OCI-LY3 (cell line): ENCODE measurements around the gene CDKN1C.
A peak's percentile ranks its signal among the peaks of the same experiment; 100 is the strongest.

Experiments used
- H2AFZ ChIP-seq: fragments of 200-600, 300-600 bp; shearing (Covaris generic); 2 replicates; pipeline ENCODE4 v1.6.0; 2014; ENCODE audit warnings: antibody characterized with exemption, low read depth, low read length
- H3K27ac ChIP-seq: fragments of 200-600, 300-600 bp; sonication (generic); 2 replicates; pipeline ENCODE4 v1.5.1; 2014; ENCODE audit warnings: mild to moderate bottlenecking, low read length, moderate library complexity, mixed read lengths
- H3K27me3 ChIP-seq: fragments of 200-600, 300-600 bp; sonication (generic); 2 replicates; pipeline ENCODE4 v1.6.1; 2014; ENCODE audit warnings: low read depth, low read length, mixed read lengths
- H3K36me3 ChIP-seq: fragments of 200-600, 300-600 bp; sonication (generic); replicated peaks from 2 replicates; pipeline ENCODE3; 2014; ENCODE audit warnings: low read depth, low read length, mixed read lengths
- H3K4me1 ChIP-seq: fragments of 300-600, 200-600 bp; sonication (generic); 2 replicates; pipeline ENCODE4 v1.6.1; 2014; ENCODE audit warnings: low read length, mixed read lengths
- H3K4me2 ChIP-seq: fragments of 200-600, 300-600 bp; sonication (generic); 2 replicates; pipeline ENCODE4 v1.6.1; 2014; ENCODE audit warnings: low read length, mixed read lengths
- H3K4me3 ChIP-seq: fragments of 300-600, 200-600 bp; sonication (generic); 2 replicates; pipeline ENCODE4 v1.5.1; 2014; ENCODE audit warnings: antibody characterized with exemption, mild to moderate bottlenecking, low read length, moderate library complexity
- H3K79me2 ChIP-seq: fragments of 300-600, 200-600 bp; shearing (Covaris generic); 2 replicates; pipeline ENCODE4 v1.6.1; 2014; ENCODE audit warnings: mild to moderate bottlenecking, low read length, mixed read lengths
- H3K9ac ChIP-seq: fragments of 300-600, 200-600 bp; shearing (Covaris generic); 2 replicates; pipeline ENCODE4 v1.6.0; 2014; ENCODE audit warnings: mild to moderate bottlenecking, low read length, moderate library complexity
- H3K9me3 ChIP-seq: fragments of 200-600, 300-600 bp; shearing (Covaris generic); 2 replicates; pipeline ENCODE4 v1.6.1; 2014; ENCODE audit warnings: low read length, mixed read lengths; ENCODE audit not compliant: insufficient read depth
- H4K20me1 ChIP-seq: fragments of 200-600, 300-600 bp; sonication (generic); 2 replicates; pipeline ENCODE4 v1.6.1; 2016; ENCODE audit warnings: low read length, mixed read lengths; ENCODE audit not compliant: insufficient read depth
- CTCF ChIP-seq: fragments of 200-600, 300-600 bp; sonication (generic); IDR thresholded peaks from 2 replicates; pipeline ENCODE4 v1.5.1; 2014; ENCODE audit warnings: antibody characterized with exemption, low read length, low read depth
- EZH2phosphoT487 ChIP-seq: fragments of 200-600 bp; shearing (Covaris generic); IDR thresholded peaks from 2 replicates; pipeline ENCODE4 v1.6.1; 2018; ENCODE audit warnings: antibody characterized with exemption, mixed run types, low read depth

Gene CDKN1C

GRCh38 chr11:2932850-2933251 is 47.3 kb upstream of the CDKN1C start:
- no peak overlapping the region for H3K27ac ChIP-seq
- TF ChIP-seq EZH2phosphoT487 (no peak), CTCF (no peak)
- H3K4me1 ChIP-seq: peaks cover 4% of the 10 kb centered on the region; the same call in 1 of the 2 replicates
- H3K4me3 ChIP-seq: no peak overlapping the region
- H3K4me2 ChIP-seq: no peak overlapping the region
- H3K27me3 ChIP-seq: no peaks in the 10 kb centered on the region
- H3K9me3 ChIP-seq: no peaks in the 10 kb centered on the region
- no peak overlapping the region for H2AFZ ChIP-seq
- H3K36me3 ChIP-seq: no peaks in the 10 kb centered on the region
- no peak overlapping the region for H3K9ac ChIP-seq
- H3K79me2 ChIP-seq: no peaks in the 10 kb centered on the region
- no peaks in the 10 kb centered on the region for H4K20me1 ChIP-seq

GRCh38 chr11:2931771-2932738 is 46.5 kb upstream of the CDKN1C start:
- Histone ChIP-seq H3K4me3 (no peak overlapping the region), H3K4me1 (peaks cover 4% of the 10 kb centered on the region; the same call in 1 of the 2 replicates), H3K27me3 (no peaks in the 10 kb centered on the region), H3K27ac (no peak overlapping the region), H3K79me2 (no peaks in the 10 kb centered on the region), H3K9ac (no peak overlapping the region), H3K36me3 (no peaks in the 10 kb centered on the region), H2AFZ (no peak overlapping the region), H4K20me1 (no peaks in the 10 kb centered on the region), H3K9me3 (no peaks in the 10 kb centered on the region), H3K4me2 (no peak overlapping the region)
- no peak for TF ChIP-seq EZH2phosphoT487
- no peak for TF ChIP-seq CTCF

GRCh38 chr11:2931420-2931746 is 45.8 kb upstream of the CDKN1C start:
- Histone ChIP-seq H3K27ac (no peak overlapping the region), H4K20me1 (no peaks in the 10 kb centered on the region), H3K4me3 (no peak overlapping the region), H3K79me2 (no peaks in the 10 kb centered on the region), H3K4me2 (no peak overlapping the region), H3K4me1 (peaks cover 4% of the 10 kb centered on the region; the same call in 1 of the 2 replicates), H3K9ac (no peak overlapping the region), H3K27me3 (no peaks in the 10 kb centered on the region), H3K36me3 (no peaks in the 10 kb centered on the region), H2AFZ (no peak overlapping the region), H3K9me3 (no peaks in the 10 kb centered on the region)
- TF ChIP-seq CTCF (no peak), EZH2phosphoT487 (no peak)

- Histone ChIP-seq H3K9ac (peak overlapping the region; percentile 60), H3K4me1 (peaks cover 4% of the 10 kb centered on the region; the same call in 1 of the 2 replicates), H3K79me2 (no peaks in the 10 kb centered on the region), H3K27me3 (no peaks in the 10 kb centered on the region), H3K4me2 (peak overlapping the region; percentile 97), H3K4me3 (peak overlapping the region; percentile 76), H4K20me1 (no peaks in the 10 kb centered on the region), H3K36me3 (no peaks in the 10 kb centered on the region), H3K9me3 (no peaks in the 10 kb centered on the region), H2AFZ (peak overlapping the region; percentile 89), H3K27ac (no peak overlapping the region)
- TF ChIP-seq EZH2phosphoT487: no peak
- peak; percentile 89 for TF ChIP-seq CTCF
Measured at GRCh38 chr11:2930704-2931419, 45.3 kb upstream of the CDKN1C start.
